Raji (cell line): ENCODE results near the gene FRRS1L.

Experiments
- POLR2A ChIP-seq: IDR thresholded peaks from 2 replicates; pipeline ENCODE4 v1.6.1; 2011; ENCODE audit warnings: low read depth, low read length, control low read depth; ENCODE audit not compliant: insufficient read depth

The FRRS1L gene

GRCh38 chr9:109159583-109159982 lies 7.5 kb downstream of the FRRS1L start:
- TF ChIP-seq POLR2A: no peak

DNA sequence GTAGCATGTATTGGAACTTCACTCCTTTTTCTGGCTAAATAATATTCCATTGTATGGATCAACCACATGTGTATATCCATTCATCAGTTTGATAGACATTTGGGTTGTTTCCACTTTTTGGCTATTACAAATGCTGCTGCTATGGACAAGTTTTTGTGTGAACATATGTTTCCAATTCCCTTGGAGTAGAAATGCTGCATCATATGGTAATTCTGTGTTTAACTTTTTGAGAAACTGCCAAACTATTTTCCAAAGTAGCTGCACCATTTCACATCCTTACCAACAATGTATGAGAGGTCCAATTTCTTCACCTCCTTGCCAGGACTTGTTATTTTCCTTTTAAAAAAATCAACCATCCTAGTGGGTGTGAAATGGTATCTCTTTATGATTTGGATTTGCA lies 8.4 kb downstream of the FRRS1L start:
- no peak for TF ChIP-seq POLR2A

GRCh38 chr9:109156708-109157107 lies 10.3 kb downstream of the FRRS1L start:
- no peak for TF ChIP-seq POLR2A

DNA sequence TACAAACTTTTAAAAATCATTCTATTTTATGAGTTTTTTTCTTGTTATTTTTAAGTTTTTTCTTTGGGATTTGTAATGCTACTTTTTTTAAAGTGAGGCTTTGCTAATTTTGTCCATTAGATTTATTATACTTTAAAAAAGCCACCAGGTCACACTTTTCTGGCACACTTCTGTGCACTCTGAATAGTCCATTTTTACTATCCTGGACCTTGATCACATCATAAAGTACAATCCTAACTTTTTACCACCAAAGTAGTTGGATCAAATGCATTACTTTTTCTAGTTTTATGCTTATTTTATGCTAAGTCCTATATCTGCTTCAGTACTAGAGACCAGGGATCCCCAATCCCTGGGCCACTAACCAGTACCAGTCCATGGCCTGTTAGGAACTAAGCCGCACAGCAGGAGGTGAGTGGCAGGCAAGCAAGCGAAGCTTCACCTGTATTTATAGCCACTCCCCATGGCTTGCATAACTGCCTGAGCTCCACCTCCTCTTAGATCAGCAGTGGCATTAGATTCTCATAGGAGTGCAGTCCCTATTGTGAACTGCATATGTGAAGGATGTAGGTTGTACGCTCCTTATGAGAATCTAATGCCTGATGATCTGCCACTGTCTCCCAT lies 16.0 kb downstream of the FRRS1L start:
- TF ChIP-seq POLR2A: no peak

DNA sequence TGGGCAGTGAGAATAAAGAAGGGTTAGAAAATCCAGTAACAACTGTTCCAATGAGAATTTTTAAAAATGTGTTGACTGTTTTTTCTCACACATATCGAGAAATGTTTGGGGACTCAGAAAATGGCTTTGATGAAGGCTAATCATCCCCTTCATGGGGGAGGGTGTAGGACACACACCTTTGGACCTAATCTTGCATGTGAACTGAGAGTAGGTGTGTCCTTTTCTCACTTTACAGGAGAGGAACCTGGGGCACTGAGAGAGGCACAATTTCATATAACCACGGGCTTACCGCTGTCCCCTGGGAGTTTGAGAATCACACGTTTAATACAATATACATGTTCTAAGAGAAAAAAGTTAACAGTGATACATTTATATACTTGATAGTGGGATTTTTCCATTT lies 17.3 kb downstream of the FRRS1L start:
- TF ChIP-seq POLR2A: no peak

- TF ChIP-seq POLR2A: no peak
These were observed 18.0 kb downstream of the FRRS1L start for GRCh38 chr9:109149089-109149488.

- TF ChIP-seq POLR2A: no peak
These were observed 22.0 kb downstream of the FRRS1L start for GRCh38 chr9:109145051-109145450.

DNA sequence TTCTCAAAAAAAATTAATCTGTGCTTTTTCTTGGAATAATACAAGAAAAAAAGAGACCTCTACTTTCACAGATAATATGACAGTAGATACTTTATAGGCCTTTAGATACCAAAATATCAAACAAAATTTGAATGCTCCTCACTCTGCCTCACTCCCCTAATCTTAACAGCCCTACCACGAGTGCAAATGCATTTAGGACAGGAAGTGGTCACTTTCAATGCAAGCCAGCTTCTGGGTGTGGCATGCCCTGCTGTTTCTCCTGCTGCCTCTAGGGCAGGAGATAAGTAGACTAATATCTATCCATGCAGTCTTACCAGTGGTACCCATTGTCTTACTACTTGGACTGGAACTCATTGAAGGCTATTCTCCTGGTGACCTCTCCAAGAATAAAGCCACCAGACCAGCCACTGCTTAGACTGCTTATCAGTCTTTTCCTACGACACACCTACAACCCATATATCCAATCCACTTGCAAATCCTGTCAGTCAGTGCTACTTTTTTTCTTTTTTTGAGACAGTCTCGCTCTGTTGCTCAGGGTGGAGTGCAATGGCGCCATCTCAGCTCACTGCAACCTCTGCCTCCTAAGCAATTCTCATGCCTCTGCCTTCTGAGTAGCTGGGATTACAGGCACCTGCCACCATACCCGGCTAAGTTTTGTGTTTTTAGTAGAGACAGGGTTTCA lies 23.0 kb downstream of the FRRS1L start:
- TF ChIP-seq POLR2A: no peak

- TF ChIP-seq POLR2A: no peak
These were observed 25.7 kb downstream of the FRRS1L start for GRCh38 chr9:109141375-109141774.

DNA sequence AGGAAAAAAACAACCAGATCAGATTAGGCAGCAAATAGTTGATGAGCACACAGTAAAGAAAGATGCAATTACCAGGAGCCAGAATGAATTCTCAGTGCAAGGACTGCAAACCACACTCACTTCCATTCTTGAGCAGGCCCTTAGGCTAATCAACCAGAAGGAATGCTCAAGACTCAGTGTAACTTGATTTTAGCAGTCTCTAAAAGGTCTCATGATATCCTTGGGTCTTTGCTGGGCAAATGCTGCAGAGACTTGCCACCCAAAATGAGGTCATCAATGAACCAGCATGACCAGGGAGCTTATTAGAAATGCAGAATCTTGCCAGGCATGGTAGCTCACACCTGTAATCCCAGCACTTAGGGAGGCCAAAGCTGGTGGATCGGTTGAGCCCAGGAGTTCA lies 27.2 kb downstream of the FRRS1L start:
- TF ChIP-seq POLR2A: no peak

DNA sequence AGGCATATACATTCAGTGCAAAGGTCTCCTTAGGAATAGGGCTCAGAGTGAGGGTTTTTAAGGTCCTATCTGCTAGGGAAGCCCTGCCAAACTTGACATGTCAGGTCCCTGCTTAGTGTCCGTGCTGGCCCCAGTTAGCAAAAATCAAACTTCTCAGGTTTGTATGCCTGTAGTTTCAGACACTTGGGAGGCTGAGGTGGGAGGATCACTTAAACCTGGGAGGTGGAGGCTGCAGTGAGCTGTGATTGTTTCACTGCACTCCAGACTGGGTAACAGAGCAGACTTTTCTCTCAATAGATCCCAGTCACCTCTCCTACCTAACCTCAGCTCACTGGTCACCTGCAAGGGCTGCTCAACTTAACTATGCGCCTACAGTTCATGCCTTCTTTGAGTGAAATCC lies 28.6 kb downstream of the FRRS1L start:
- no peak for TF ChIP-seq POLR2A

DNA sequence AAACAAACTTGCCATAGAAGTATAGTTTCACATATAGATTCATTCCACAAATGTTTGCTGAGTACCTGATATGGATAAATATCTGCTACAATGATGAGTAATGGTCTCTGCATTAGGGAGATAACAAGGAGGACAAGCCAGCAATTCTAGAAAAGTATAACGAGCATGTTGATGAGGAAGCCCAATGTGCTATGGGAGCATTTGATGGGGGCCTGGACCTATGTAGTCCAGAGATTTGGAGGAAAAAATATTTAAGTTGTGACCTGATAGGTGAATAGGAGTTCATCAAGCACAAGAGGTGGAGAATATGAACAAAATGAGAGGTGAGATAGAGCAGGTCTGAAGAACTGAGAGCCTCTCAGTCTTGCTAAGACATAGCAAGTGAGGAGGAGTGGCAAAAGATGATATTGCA lies 32.9 kb downstream of the FRRS1L start:
- no peak for TF ChIP-seq POLR2A

DNA sequence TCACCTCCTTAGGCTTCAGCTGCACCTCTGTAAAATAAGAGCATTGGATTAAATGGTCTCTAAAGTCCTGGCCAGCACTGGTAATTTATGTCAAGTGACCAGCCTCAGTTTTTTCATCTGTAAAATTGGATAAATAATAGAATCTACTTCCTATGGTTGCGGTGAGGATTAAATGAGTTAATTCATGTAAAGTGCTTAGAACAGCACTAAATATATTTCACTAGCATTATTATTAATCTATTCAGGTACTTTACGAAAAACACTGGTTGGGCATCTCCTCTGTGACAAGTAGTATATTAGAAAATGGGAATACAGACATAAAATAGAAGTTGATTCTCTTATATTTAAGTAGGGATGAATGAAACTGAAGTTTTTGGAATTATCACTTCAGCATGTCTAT lies 33.5 kb downstream of the FRRS1L start:
- TF ChIP-seq POLR2A: no peak

DNA sequence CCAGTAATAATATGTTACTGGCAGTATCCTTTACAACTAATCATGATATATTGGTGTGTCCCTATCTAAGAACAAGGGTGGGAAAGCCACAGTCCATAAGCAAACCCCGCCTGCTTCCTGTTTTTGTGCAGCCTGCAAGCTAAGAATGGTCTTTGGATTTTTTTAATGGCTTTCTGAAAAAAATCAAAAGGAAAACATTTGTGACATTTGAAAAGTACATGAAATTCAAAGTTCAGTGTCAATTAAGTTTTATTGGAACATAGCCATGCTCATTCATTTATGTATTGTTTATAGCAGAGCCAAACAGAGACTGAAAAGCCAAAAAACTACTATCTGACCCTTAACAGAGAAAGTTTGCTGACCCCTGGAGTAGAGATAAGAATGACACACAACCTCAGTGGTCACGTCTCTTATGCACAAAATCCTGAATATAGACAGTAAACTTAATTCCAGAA lies 34.5 kb downstream of the FRRS1L start:
- TF ChIP-seq POLR2A: no peak

- no peak for TF ChIP-seq POLR2A
These were observed 37.4 kb downstream of the FRRS1L start for GRCh38 chr9:109129470-109130197.

DNA sequence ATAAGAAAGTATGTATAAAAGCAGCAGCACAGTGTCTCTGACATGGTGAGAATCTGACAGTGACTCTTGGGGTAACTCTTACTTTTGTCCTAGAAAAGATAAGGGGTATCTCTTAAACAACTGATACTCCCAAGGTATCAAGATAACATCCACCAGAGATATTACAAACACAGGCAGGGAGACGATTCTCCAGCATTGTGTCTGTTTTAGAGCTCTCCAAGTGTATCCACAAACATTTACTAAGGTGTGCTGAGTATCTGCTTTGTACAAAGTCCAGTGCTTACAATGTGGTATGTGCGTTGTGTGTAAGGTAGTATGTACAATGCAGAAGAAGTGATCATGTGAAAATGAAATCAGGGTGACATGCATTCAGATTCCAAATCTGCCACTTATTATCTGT lies 42.9 kb downstream of the FRRS1L start:
- TF ChIP-seq POLR2A: no peak

DNA sequence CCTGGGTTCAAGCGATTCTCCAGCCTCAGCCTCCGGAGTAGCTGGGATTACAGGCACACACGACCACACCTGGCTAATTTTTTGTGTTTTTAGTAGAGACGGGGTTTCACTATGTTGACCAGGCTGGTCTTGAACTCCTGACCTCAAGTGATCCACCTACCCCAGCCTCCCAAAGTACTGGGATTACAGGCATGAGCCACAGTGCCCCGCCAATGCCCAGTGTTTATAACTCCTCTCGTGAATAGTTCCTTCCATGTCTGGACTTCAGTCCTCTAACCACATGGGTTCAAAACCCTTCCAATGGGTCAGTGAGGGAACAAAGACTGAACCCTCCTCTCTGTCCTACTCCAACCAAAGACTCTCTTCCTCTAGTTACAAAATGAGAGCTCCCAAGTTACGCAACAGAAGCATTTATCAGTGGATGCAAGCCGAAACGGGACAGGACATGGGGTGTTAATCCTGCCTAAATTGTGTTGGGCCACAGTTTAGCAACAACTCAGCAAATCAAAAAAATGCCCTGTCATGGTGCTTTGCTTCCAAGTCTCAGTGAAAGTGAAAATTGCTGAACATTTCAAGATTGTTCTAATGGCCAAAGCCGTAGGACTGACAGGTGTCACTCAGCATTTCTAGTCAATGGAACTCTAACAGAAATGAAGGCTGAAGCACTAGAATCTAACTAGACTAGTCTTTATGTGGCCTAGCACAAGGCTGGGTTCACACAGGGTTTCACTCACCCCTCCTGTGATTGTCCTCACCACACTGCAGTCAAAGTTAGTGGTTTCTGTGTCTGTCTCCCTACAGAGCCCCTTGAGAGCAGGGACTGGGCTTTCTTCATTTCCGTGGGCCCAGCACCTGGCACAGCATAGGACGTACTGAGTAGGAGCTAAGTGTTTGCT lies 44.1 kb downstream of the FRRS1L start:
- TF ChIP-seq POLR2A: no peak
